Mammary epithelial cell (primary cell): Measurements from ENCODE around the gene FOXL2NB.

Experiments
- EZH2 ChIP-seq: IDR thresholded peaks from 2 replicates; pipeline ENCODE4 v1.6.1; 2012; ENCODE audit warnings: low read length, inconsistent platforms, borderline replicate concordance
- TF ChIP-seq, protein P1 (sequence below), 2 donors: IDR thresholded peaks in 1 of 2; conservative IDR thresholded peaks in 1 of 2; 2 replicates each; pipeline ENCODE4 v1.5.1; 2011 to 2012; ENCODE audit warnings: inconsistent platforms in 2 of 2, low read length in 2 of 2, mild to moderate bottlenecking in 2 of 2, control low read depth in 1 of 2, low read depth in 1 of 2; ENCODE audit not compliant: insufficient read depth in 1 of 2; ENCODE audit errors: extremely low read depth in 1 of 2

GRCh38 chr3:138942861-138943623, 4.0 kb upstream of the FOXL2NB start:
- TF ChIP-seq, protein P1, sequence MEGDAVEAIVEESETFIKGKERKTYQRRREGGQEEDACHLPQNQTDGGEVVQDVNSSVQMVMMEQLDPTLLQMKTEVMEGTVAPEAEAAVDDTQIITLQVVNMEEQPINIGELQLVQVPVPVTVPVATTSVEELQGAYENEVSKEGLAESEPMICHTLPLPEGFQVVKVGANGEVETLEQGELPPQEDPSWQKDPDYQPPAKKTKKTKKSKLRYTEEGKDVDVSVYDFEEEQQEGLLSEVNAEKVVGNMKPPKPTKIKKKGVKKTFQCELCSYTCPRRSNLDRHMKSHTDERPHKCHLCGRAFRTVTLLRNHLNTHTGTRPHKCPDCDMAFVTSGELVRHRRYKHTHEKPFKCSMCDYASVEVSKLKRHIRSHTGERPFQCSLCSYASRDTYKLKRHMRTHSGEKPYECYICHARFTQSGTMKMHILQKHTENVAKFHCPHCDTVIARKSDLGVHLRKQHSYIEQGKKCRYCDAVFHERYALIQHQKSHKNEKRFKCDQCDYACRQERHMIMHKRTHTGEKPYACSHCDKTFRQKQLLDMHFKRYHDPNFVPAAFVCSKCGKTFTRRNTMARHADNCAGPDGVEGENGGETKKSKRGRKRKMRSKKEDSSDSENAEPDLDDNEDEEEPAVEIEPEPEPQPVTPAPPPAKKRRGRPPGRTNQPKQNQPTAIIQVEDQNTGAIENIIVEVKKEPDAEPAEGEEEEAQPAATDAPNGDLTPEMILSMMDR (conservative IDR thresholded peaks at IDR 0.05 in 1 of 2, IDR thresholded peaks at IDR 0.05 in 1 of 2; ENCODE audit: extremely low read depth in 1 of 2, insufficient read depth in 1 of 2, low read depth in 1 of 2, low read length in 2 of 2) = no peak
- no peak for TF ChIP-seq EZH2
